A673 (cell line): ENCODE results near the gene PRPF6. TPM values are rescaled to one million over a fixed set of nuclear protein-coding genes. Genes with fewer than 3 reads are reported as not detected.

Experiments used
- BruUV-seq: library from RNA; stranded (reverse); fragments of 400-500 nt; replicated peaks from 2 replicates; lab custom pipeline; 2021; lab: Mats Ljungman, UMichigan
- CTCF ChIA-PET: fragments of 300-600 bp; sonication (Branson Sonifier 250); formaldehyde crosslinking; loops from one replicate; lab custom pipeline; 2022; ENCODE audit warnings: antibody characterized with exemption; lab: Charles Lee
- POLR2A ChIA-PET: fragments of 300-600 bp; sonication (Branson Sonifier 250); formaldehyde crosslinking; loops from one replicate; lab custom pipeline; 2022; ENCODE audit warnings: antibody characterized with exemption; ENCODE audit not compliant: low non-redundant PET; lab: Charles Lee
- DNase-seq: peaks from one replicate; pipeline ENCODE4 v3.0.0-alpha.2; 2015; ENCODE audit warnings: low spot score
- H3K27ac ChIP-seq: fragments of 200-600 bp; sonication (generic); 2 replicates; pipeline ENCODE4 v1.5.1; 2016; ENCODE audit warnings: mixed run types, low read depth, mild to moderate bottlenecking, mixed read lengths, antibody characterized with exemption, low read length; ENCODE audit not compliant: poor library complexity, severe bottlenecking
- H3K27me3 ChIP-seq: fragments of 200-600 bp; sonication (generic); replicated peaks from 2 replicates; pipeline ENCODE4 v1.6.1; 2017; ENCODE audit warnings: mixed run types, low read depth, mild to moderate bottlenecking, mixed read lengths, antibody characterized with exemption, low read length; ENCODE audit not compliant: insufficient read depth, poor library complexity
- H3K36me3 ChIP-seq: fragments of 200-600 bp; sonication (generic); 2 replicates; pipeline ENCODE4 v1.6.1; 2016; ENCODE audit warnings: mixed run types, mild to moderate bottlenecking, mixed read lengths, antibody characterized with exemption, low read length; ENCODE audit not compliant: insufficient read depth, poor library complexity, severe bottlenecking
- H3K4me1 ChIP-seq: fragments of 200-600 bp; sonication (generic); 2 replicates; pipeline ENCODE4 v1.6.1; 2017; ENCODE audit warnings: mixed run types, mild to moderate bottlenecking, mixed read lengths, antibody characterized with exemption, low read length; ENCODE audit not compliant: insufficient read depth, poor library complexity, severe bottlenecking
- H3K4me3 ChIP-seq: fragments of 200-600 bp; sonication (generic); 2 replicates; pipeline ENCODE4 v1.5.1; 2016; ENCODE audit warnings: low read depth, mixed run types, mild to moderate bottlenecking, mixed read lengths, low read length; ENCODE audit not compliant: poor library complexity, severe bottlenecking
- H3K9me3 ChIP-seq: fragments of 200-600 bp; sonication (generic); 2 replicates; pipeline ENCODE4 v1.6.1; 2016; ENCODE audit warnings: mixed run types, low read depth, mild to moderate bottlenecking, mixed read lengths, antibody characterized with exemption, low read length; ENCODE audit not compliant: poor library complexity, severe bottlenecking
- CTCF ChIP-seq: fragments of 300-800, 200-600 bp; sonication (generic); conservative IDR thresholded peaks from 2 replicates; pipeline ENCODE4 v1.5.1; 2017; ENCODE audit warnings: low read depth, mild to moderate bottlenecking, antibody characterized with exemption, low read length, moderate library complexity, mixed read lengths
- EZH2 ChIP-seq: fragments of 200-600 bp; sonication (generic); IDR thresholded peaks from 2 replicates; pipeline ENCODE4 v1.6.1; 2017; ENCODE audit warnings: borderline replicate concordance, low read depth, mild to moderate bottlenecking, mixed read lengths, antibody characterized with exemption, low read length; ENCODE audit not compliant: poor library complexity, severe bottlenecking
- intact Hi-C: fragments of 100-400 bp; cut with micrococcal nuclease; formaldehyde crosslinking; loops from one replicate; pipeline ENCODE4 v1.10.0; 2022; ENCODE audit not compliant: unreplicated experiment
- total RNA-seq: library from RNA; stranded (reverse); gene quantifications from 2 replicates; pipeline ENCODE4 v1.2.3, GENCODE V29; 2021

Gene PRPF6
- total RNA-seq, 1 experiment from 2014 or later = 86.3 TPM

GRCh38 chr20:64063389-64064144 is 82.6 kb downstream of the PRPF6 start:
- BruUV-seq = TSS peak; percentile 89
- ChIA-PET CTCF (interaction anchor here (0.7 kb wide), 1 partner anchor 19 kb away, joined by 3 read pairs; no protein-coding TSS in a partner anchor), POLR2A (no interaction called here)
- H3K4me3 ChIP-seq = peak overlapping the region; percentile 93
- peaks cover 18% of the 10 kb centered on the region for H3K4me1 ChIP-seq
- peak overlapping the region; percentile 64 for H3K27ac ChIP-seq
- H3K36me3 ChIP-seq = no peaks in the 10 kb centered on the region
- H3K9me3 ChIP-seq = no peaks in the 10 kb centered on the region
- intact Hi-C loops = no loop called here
- H3K27me3 ChIP-seq = no peaks in the 10 kb centered on the region
- TF ChIP-seq EZH2 (no peak), CTCF (no peak)
- DNase-seq = peak; percentile 52

- Histone ChIP-seq H3K4me1 (peaks cover 18% of the 10 kb centered on the region), H3K9me3 (no peaks in the 10 kb centered on the region), H3K27me3 (no peaks in the 10 kb centered on the region), H3K36me3 (no peaks in the 10 kb centered on the region), H3K27ac (no peak overlapping the region), H3K4me3 (peak overlapping the region; percentile 93)
- intact Hi-C loops = no loop called here
- ChIA-PET POLR2A (no interaction called here), CTCF (no interaction called here)
- no peak for TF ChIP-seq EZH2
- TF ChIP-seq CTCF = no peak
- BruUV-seq = no TSS peak
- DNase-seq = no peak
Measured at GRCh38 chr20:64064145-64064698, 83.3 kb downstream of the PRPF6 start.

DNA sequence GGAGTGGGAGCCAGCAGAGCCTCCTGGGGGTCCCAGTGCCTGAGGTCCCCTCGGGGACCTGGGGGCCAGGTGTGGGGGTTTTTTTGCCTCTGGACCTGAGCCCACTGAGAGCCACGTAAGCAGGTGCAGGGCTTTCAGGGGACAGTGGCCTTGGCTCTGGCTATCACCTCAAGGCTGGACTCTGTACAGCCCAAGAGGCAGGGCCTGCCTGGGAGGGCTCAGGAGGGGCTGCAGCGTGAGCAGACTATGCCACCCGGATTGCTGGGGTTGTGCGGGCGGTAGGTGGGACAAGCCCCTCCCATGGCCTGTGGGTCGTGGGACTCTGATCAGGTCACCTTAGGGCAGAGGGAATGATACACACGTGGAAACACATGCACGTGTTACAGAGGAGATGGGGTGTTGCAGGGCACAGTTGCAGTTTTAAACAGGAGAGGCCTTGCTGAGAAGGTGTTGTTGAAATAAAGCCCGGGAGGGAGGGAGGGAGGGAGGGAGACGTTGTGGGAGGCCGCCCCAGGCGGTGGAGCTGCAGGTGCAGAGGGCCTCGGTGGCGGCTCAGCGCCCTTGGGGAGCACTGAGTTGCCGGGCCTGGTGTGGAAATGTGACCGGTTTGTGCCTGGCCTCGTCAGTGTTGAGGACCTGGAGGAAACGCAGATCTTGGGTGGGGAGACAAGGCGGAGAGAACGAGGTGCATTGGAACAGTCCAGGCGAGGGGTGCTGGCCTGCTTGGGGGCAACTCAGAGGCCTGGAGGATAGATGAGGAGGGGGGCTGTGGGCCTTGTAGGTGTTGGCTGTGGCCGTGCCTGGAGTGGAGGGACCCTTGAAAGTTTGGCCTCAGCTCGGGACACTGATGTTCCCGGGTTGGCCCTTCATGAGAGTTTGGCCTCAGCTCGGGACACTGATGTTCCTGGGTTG is 84.4 kb downstream of the PRPF6 start:
- no peaks in the 10 kb centered on the region for H3K27me3 ChIP-seq
- H3K36me3 ChIP-seq = no peaks in the 10 kb centered on the region
- DNase-seq = no peak
- H3K4me1 ChIP-seq = peaks cover 18% of the 10 kb centered on the region
- no peak overlapping the region for H3K4me3 ChIP-seq
- no TSS peak for BruUV-seq
- ChIA-PET POLR2A (interaction anchor here (0.6 kb wide), 1 partner anchor 200 kb away, joined by 5 read pairs; the partner anchor contains the start of gene TPD52L2), CTCF (no interaction called here)
- no peaks in the 10 kb centered on the region for H3K9me3 ChIP-seq
- TF ChIP-seq CTCF (no peak), EZH2 (no peak)
- intact Hi-C loops = no loop called here
- no peak overlapping the region for H3K27ac ChIP-seq
